Pancreas (tissue), 10 donors: ENCODE results near the gene TMEM81. TPM values are rescaled to one million over a fixed set of nuclear protein-coding genes. Genes with fewer than 3 reads are reported as not detected.

ENCODE experiments used
- ATAC-seq, 4 donors: fragments of 200-7000 bp; cut with Tn5 transposase; one replicate each; pipeline versions ENCODE4 v1.8.0 to v1.9.1; 2020; ENCODE audit warnings: mild to moderate bottlenecking in 4 of 4, moderate library complexity in 4 of 4
- DNase-seq, 6 donors: peaks; one replicate each; pipeline ENCODE4 v3.0.0-alpha.2; 2020
- FAIRE-seq: peaks from 2 replicates; lab custom pipeline; 2012; peaks lifted over from hg19 to GRCh38; lab: Jason Lieb, UNC
- H3K27ac ChIP-seq, 4 donors: fragments of 200-600 bp; sonication (generic); 1 replicate in 3 of 4; 2 replicates in 1 of 4; pipeline versions ENCODE4 v1.5.0 to v1.8.0; 2020
- H3K27me3 ChIP-seq, 4 donors: fragments of 200-600 bp; one replicate each; pipeline ENCODE4 v1.8.0; 2021
- H3K36me3 ChIP-seq, 3 donors: fragments of 200-600 bp; sonication (generic) in 1 of 3; one replicate each; pipeline versions ENCODE4 v1.5.0 to v1.8.0; 2020 to 2021
- H3K4me1 ChIP-seq, 3 donors: fragments of 200-600 bp; one replicate each; pipeline ENCODE4 v1.8.0; 2021
- H3K4me3 ChIP-seq, 4 donors: fragments of 200-600 bp; sonication (generic) in 2 of 4; one replicate each; pipeline versions ENCODE4 v1.5.0 to v1.8.0; 2020 to 2021
- H3K9me3 ChIP-seq, 4 donors: fragments of 200-600 bp; one replicate each; pipeline ENCODE4 v1.8.0; 2021
- WGBS, 2 donors: extraction: QIAGEN DNeasy Blood & Tissue Kit; methylation state at CpG; one replicate each; pipeline ENCODE4 v1.1.7; 2013; 5-methylcytosine and 5-hydroxymethylcytosine counted together
- intact Hi-C, 3 donors: fragments of 100-400 bp; cut with DNase I; formaldehyde crosslinking; loops; one replicate each; pipeline versions ENCODE4 v1.11.1 to v1.14.2; 2022
- polyA plus RNA-seq, 2 donors: library from polyadenylated mRNA; stranded (reverse); fragments of 200-250 nt; gene quantifications; one replicate each; pipeline ENCODE4 v1.2.3, GENCODE V29; 2013
- total RNA-seq, 6 donors: library from RNA; stranded (reverse); fragmentation: NEBNext Ultra II Directional in 4 of 6; extraction: Animal tissue kit (Norgen Biotek cat#: 25700) in 4 of 6; gene quantifications; one replicate each; pipeline versions ENCODE4 v1.2.1 to v1.2.4, GENCODE V29; 2021 to 2023
- TF ChIP-seq, protein P1 (sequence below), 4 donors: fragments of 200-600 bp; sonication (generic) in 3 of 4; IDR thresholded peaks; one replicate each; pipeline versions ENCODE4 v1.5.0 to v1.8.0; 2021; ENCODE audit warnings: antibody characterized with exemption in 4 of 4
- donor health status: healthy with polysubstance abuse.
- donor health status: DM: no; HTN: no; CAD: no; lungs with moderate emphysema.
- donor health status: DM: no; HTN: no; CAD: no.
- donor health status: control.
- donor health status: control.
- donor health status: Bipolar disorder and iron deficiency.
- donor health status: DM: yes; HTN: yes; CAD: no.
- donor health status: DM: no; HTN: no; CAD: no.
- donor health status: DM: no; HTN: no; CAD: no.
- donor health status: DM: yes; HTN: yes; CAD: no.

TMEM81 gene
- total and polyA plus RNA-seq, 8 donors: 0.67 to 2.5 (median 1.2) TPM

DNA sequence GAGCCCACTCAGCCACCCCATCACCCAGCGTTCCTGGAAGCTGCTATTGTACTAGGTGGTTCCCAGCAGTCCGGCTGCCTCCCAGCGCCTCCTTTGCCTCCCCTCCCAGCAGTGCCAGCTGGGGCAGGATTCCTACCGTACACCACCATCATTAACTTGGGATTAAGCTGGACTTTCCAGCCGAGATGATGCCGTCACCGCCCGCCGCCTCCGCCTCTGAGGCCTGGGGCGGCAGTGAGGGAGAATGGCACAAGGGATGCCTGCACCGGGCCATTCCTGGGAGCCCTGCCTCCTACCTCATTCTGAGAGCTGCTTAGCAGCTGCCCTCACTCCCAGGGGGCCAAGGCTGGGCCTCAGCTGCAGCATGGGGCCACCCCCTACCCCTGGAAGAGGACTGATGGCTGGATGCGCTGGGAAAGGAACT is 28.1 kb downstream of the TMEM81 start:
- no peaks in the 10 kb centered on the region for H3K4me1 ChIP-seq
- no peak overlapping the region for H3K4me3 ChIP-seq
- no peaks in the 10 kb centered on the region for H3K9me3 ChIP-seq
- FAIRE-seq (no peak), ATAC-seq (no peak), DNase-seq (peak in 1 of 6 donors; percentile 32)
- H3K27me3 ChIP-seq: no peaks in the 10 kb centered on the region
- intact Hi-C loops: loop anchor here in 2 of 3 donors (5.0 kb wide), 2 partner anchors 64 to 74 kb away; no protein-coding TSS in a partner anchor
- TF ChIP-seq, protein P1, sequence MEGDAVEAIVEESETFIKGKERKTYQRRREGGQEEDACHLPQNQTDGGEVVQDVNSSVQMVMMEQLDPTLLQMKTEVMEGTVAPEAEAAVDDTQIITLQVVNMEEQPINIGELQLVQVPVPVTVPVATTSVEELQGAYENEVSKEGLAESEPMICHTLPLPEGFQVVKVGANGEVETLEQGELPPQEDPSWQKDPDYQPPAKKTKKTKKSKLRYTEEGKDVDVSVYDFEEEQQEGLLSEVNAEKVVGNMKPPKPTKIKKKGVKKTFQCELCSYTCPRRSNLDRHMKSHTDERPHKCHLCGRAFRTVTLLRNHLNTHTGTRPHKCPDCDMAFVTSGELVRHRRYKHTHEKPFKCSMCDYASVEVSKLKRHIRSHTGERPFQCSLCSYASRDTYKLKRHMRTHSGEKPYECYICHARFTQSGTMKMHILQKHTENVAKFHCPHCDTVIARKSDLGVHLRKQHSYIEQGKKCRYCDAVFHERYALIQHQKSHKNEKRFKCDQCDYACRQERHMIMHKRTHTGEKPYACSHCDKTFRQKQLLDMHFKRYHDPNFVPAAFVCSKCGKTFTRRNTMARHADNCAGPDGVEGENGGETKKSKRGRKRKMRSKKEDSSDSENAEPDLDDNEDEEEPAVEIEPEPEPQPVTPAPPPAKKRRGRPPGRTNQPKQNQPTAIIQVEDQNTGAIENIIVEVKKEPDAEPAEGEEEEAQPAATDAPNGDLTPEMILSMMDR (IDR thresholded peaks at IDR 0.05): no peak
- no peaks in the 10 kb centered on the region for H3K36me3 ChIP-seq
- WGBS, 2 donors: 74 to 76% methylated on average over 13 of the region's 13 CpGs
- no peak overlapping the region for H3K27ac ChIP-seq

DNA sequence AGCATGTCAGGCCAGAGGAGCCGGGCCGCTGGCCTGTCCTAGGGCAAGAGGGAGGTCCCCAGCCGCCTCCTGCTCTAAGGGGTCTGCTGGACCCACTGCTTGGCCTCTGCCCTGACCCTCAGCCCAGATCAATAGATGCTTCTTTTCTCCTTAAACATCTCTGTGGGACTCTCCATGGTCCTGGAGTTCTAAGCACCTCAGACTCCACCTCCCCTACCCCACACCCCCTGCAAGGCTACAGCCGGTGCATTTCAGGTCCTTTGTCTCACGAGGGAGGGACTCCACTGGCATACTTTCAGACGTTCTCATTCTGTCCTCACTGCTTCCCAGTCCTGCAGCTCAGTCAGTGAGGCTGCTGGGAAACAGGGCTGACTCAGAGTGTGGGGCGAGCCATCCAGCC is 30.2 kb downstream of the TMEM81 start:
- Histone ChIP-seq H3K36me3 (no peaks in the 10 kb centered on the region), H3K4me1 (no peaks in the 10 kb centered on the region), H3K4me3 (no peak overlapping the region), H3K27ac (no peak overlapping the region), H3K9me3 (no peaks in the 10 kb centered on the region), H3K27me3 (no peaks in the 10 kb centered on the region)
- intact Hi-C loops: no loop called here
- WGBS, 2 donors: 52 to 65% methylated on average over 7 of the region's 7 CpGs
- TF ChIP-seq, protein P1 (IDR thresholded peaks at IDR 0.05): no peak
- no peak for DNase-seq
- ATAC-seq: no peak
- no peak for FAIRE-seq

DNA sequence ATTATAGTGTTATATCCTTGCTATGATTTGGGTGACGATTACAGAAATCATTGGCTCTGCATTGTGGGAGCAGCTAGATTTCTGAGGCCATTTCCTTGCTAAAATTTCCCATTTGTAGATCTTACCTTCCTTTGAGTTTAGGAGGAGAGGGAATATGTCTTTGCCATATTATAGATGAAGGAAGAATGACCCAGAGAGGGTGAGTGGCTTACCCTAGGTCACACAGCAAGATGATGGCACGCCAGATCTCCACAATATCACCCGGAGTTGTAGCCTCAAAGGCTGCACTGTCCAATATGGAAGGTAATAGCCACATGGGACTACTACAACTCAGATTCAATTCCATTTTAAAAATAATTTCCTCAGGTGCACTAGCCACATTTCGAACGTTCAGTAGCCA is 31.0 kb downstream of the TMEM81 start:
- intact Hi-C loops: no loop called here
- WGBS, 2 donors: 79 to 91% methylated on average over 5 of the region's 5 CpGs
- FAIRE-seq: no peak
- Histone ChIP-seq H3K4me3 (no peak overlapping the region), H3K36me3 (no peaks in the 10 kb centered on the region), H3K27ac (no peak overlapping the region), H3K9me3 (no peaks in the 10 kb centered on the region), H3K27me3 (no peaks in the 10 kb centered on the region), H3K4me1 (no peaks in the 10 kb centered on the region)
- ATAC-seq: no peak
- no peak for DNase-seq
- TF ChIP-seq, protein P1 (IDR thresholded peaks at IDR 0.05): no peak

DNA sequence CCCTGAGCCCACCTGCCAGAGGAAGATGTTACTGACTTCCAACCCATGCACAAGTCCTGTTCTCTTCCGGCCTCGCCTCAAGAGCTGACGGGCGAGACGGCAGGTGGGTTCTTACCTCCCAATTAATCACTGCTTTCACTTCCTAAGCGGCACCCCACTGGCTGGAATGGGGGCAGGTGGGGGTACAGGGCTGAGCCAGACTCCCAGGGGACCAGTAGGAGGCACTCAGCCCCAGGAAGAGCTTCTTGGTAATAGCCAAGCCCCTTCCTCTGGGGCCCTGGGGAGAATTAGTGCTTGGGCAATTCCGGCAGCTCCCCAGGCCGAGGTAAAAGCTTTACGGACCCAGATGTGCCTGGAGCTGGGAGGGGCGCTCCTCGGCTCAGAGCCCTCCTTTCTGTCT is 31.6 kb downstream of the TMEM81 start:
- 78 to 83% methylated on average over 11 of the region's 11 CpGs for WGBS, 2 donors
- no peaks in the 10 kb centered on the region for H3K9me3 ChIP-seq
- TF ChIP-seq, protein P1 (IDR thresholded peaks at IDR 0.05): no peak
- no peak for FAIRE-seq
- ATAC-seq: no peak
- no peaks in the 10 kb centered on the region for H3K36me3 ChIP-seq
- no peak overlapping the region for H3K27ac ChIP-seq
- H3K27me3 ChIP-seq: no peaks in the 10 kb centered on the region
- no peaks in the 10 kb centered on the region for H3K4me1 ChIP-seq
- no peak overlapping the region for H3K4me3 ChIP-seq
- intact Hi-C loops: no loop called here
- no peak for DNase-seq

DNA sequence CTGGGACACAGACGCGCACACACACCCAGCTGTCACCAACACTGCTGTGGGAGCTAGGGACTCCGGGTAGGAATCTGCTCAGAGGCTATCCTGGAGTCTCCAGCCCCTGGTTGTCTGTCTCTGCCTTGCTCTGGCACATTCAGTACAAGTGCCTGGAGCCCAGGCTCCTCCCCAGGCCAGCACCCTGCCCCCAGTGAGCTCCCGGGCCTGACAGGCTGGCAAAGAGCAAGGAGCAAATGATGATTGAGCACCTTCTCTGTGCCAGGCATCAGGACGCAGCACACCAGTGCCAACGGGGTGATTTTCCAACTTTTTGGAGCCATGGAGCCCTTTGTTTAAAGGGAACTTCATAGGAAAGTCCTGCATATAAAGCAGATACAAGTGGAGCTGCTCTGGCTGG is 34.8 kb downstream of the TMEM81 start:
- Histone ChIP-seq H3K4me1 (no peaks in the 10 kb centered on the region), H3K4me3 (no peak overlapping the region), H3K27ac (no peak overlapping the region), H3K27me3 (no peaks in the 10 kb centered on the region), H3K9me3 (no peaks in the 10 kb centered on the region), H3K36me3 (no peaks in the 10 kb centered on the region)
- WGBS, 2 donors: 35 to 36% methylated on average over 6 of the region's 6 CpGs
- FAIRE-seq: no peak
- peak in 3 of 4 donors; percentile 23 to 77 (median 58) for ATAC-seq
- TF ChIP-seq, protein P1 (IDR thresholded peaks at IDR 0.05): no peak
- intact Hi-C loops: no loop called here
- DNase-seq: peak in 2 of 6 donors; percentile 20 to 35
